Urinary bladder (tissue), 4 donors: Measurements from ENCODE around the gene CAPN12. TPM values are rescaled to one million over a fixed set of nuclear protein-coding genes. Genes with fewer than 3 reads are reported as not detected.

Source experiments
- DNase-seq: peaks from one replicate; pipeline ENCODE4 v3.0.0-alpha.2; 2015; ENCODE audit errors: extremely low spot score
- H3K27ac ChIP-seq: one replicate; pipeline ENCODE4 v1.5.1; 2013; ENCODE audit warnings: low read depth, mild to moderate bottlenecking, moderate library complexity
- H3K36me3 ChIP-seq: one replicate; pipeline ENCODE4 v1.6.1; 2013; ENCODE audit warnings: mild to moderate bottlenecking, moderate library complexity; ENCODE audit not compliant: insufficient read depth
- H3K4me1 ChIP-seq: one replicate; pipeline ENCODE4 v1.6.1; 2013; ENCODE audit warnings: mild to moderate bottlenecking, moderate library complexity; ENCODE audit not compliant: insufficient read depth
- H3K4me3 ChIP-seq: one replicate; pipeline ENCODE4 v1.5.1; 2013; ENCODE audit warnings: low read depth, low read length
- WGBS: extraction: QIAGEN DNeasy Blood & Tissue Kit; methylation state at CpG from one replicate; pipeline ENCODE4 v1.1.7; 2013; 5-methylcytosine and 5-hydroxymethylcytosine counted together
- polyA plus RNA-seq: library from polyadenylated mRNA; stranded (reverse); fragments of 200-250 nt; gene quantifications from one replicate; pipeline ENCODE4 v1.2.3, GENCODE V29; 2013
- total RNA-seq: library from RNA; depleted of rRNA; stranded (reverse); fragments of >200 nt; gene quantifications from one replicate; pipeline ENCODE4 v1.2.3, GENCODE V29; 2014
- donor health status: healthy with polysubstance abuse.
- donor health status: healthy.

CAPN12 gene
- total and polyA plus RNA-seq, 2 donors = 1.4 to 3.2 TPM

GRCh38 chr19:38730731-38731589 lies 13.3 kb downstream of the CAPN12 start:
- DNase-seq = no peak
- 91% methylated on average over 19 of the region's 19 CpGs for WGBS
- peaks cover 9% of the 10 kb centered on the region for H3K36me3 ChIP-seq
- H3K4me1 ChIP-seq = no peaks in the 10 kb centered on the region
- H3K27ac ChIP-seq = no peak overlapping the region
- no peak overlapping the region for H3K4me3 ChIP-seq

- Histone ChIP-seq H3K4me1 (no peaks in the 10 kb centered on the region), H3K36me3 (peaks cover 9% of the 10 kb centered on the region), H3K27ac (no peak overlapping the region), H3K4me3 (no peak overlapping the region)
- 88% methylated on average over 7 of the region's 7 CpGs for WGBS
- DNase-seq = no peak
These were observed 13.9 kb downstream of the CAPN12 start for GRCh38 chr19:38730470-38730730.

DNA sequence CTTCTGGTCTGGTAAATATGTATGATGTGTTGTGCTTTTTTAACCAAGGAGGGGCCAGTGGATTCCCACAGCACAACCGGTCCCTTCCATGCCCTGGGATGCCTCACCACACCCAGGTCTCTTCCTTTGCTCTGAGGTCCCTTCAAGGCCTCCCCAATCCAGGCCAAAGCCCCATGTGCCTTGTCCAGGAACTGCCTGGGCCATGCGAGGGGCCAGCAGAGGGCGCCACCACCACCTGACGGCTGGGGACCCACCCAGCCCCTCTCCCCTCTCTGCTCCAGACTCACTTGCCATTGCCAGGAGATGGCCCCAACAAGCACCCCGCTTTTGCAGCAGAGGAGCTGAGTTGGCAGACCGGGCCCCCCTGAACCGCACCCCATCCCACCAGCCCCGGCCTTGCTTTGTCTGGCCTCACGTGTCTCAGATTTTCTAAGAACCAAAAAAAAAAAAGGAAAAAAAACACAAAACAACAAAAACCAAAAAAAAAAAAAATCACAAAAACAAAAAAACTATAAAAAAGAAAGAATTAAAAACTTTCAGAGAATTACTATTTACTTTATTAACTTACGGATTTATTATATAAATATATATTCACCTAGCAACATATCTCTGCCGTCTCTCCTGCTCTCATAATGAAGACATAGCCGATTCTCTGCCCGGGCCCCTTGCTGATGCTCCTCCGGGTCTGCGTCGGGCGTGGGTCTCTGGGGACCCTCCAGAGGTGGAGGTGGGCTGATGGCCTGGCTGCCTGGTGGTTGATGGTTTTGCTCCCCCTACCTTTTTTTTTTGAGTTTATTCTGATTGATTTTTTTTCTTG lies 14.4 kb downstream of the CAPN12 start:
- Histone ChIP-seq H3K27ac (no peak overlapping the region), H3K4me1 (no peaks in the 10 kb centered on the region), H3K4me3 (no peak overlapping the region), H3K36me3 (peaks cover 9% of the 10 kb centered on the region)
- WGBS = 71% methylated on average over 17 of the region's 17 CpGs
- no peak for DNase-seq

GRCh38 chr19:38728752-38729541 lies 15.3 kb downstream of the CAPN12 start:
- no peaks in the 10 kb centered on the region for H3K4me1 ChIP-seq
- peaks cover 9% of the 10 kb centered on the region for H3K36me3 ChIP-seq
- no peak overlapping the region for H3K27ac ChIP-seq
- DNase-seq = no peak
- H3K4me3 ChIP-seq = no peak overlapping the region
- 83% methylated on average over 37 of the region's 37 CpGs for WGBS

DNA sequence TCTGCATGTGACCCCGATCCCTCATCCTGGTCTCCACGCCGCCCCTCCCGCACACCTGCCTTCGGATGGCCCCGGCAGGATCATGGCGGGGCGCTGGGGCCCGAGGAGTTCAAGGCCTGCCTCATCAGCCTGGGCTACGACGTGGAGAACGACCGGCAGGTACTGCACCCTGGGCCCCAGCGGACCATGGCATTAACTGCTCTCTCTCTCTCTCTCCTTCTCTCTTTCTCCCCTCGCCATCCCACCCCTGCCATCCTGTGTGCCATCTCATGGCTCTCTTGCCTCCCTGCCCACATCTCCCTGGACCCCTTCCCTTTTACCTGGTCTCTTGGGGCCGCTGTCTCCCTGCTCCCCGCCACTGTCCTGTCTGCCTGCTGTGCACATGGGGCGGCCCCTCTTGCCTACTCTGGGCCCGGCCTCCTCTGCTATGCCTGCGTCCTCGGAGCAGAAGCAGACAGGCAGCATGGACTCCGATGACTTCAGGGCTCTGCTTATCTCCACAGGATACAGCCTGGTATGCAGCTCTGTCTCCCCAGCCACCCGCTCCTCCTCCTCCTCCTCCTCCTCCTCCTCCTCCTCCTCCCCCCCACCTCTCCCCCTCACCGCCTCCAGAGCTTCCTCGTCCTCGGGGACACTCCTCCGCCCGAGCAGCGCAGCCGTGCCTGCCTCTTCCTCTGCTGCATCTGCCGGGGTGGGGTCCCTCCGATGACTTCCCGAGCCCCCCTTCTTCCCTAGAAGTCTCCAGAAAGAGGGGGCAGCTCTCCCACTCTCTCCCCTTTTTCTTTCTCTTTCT lies 16.2 kb downstream of the CAPN12 start:
- H3K4me3 ChIP-seq = no peak overlapping the region
- no peak overlapping the region for H3K27ac ChIP-seq
- DNase-seq = no peak
- H3K36me3 ChIP-seq = peaks cover 9% of the 10 kb centered on the region
- no peaks in the 10 kb centered on the region for H3K4me1 ChIP-seq
- WGBS = 62% methylated on average over 33 of the region's 33 CpGs

- no peak for DNase-seq
- 83% methylated on average over 17 of the region's 17 CpGs for WGBS
- H3K4me3 ChIP-seq = no peak overlapping the region
- H3K27ac ChIP-seq = no peak overlapping the region
- no peaks in the 10 kb centered on the region for H3K4me1 ChIP-seq
- H3K36me3 ChIP-seq = peaks cover 9% of the 10 kb centered on the region
These were observed 16.9 kb downstream of the CAPN12 start for GRCh38 chr19:38727306-38727867.

DNA sequence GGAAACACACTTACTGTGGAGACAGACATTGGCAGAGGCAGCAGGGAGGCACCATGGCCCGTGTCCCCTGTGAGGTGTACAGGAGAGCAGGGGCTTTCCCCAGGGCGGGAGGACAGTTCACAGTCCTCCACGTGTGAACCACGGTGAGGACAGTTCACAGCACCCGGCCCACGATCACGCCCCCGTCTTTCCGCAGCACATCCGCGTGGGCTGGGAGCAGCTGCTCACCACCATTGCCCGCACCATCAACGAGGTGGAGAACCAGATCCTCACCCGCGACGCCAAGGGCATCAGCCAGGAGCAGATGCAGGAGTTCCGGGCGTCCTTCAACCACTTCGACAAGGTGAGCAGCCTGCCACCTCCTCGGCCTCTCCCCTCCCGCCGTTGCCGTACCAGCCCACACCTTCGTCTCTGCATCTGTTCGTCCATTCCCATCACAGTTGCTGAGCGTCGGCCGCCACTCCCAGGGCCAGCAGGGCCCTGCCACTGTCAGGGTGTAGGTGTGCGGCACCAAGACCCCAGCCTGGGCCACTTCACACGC lies 17.4 kb downstream of the CAPN12 start:
- Histone ChIP-seq H3K4me1 (no peaks in the 10 kb centered on the region), H3K4me3 (no peak overlapping the region), H3K27ac (no peak overlapping the region), H3K36me3 (peaks cover 9% of the 10 kb centered on the region)
- WGBS = 83% methylated on average over 30 of the region's 30 CpGs
- no peak for DNase-seq

DNA sequence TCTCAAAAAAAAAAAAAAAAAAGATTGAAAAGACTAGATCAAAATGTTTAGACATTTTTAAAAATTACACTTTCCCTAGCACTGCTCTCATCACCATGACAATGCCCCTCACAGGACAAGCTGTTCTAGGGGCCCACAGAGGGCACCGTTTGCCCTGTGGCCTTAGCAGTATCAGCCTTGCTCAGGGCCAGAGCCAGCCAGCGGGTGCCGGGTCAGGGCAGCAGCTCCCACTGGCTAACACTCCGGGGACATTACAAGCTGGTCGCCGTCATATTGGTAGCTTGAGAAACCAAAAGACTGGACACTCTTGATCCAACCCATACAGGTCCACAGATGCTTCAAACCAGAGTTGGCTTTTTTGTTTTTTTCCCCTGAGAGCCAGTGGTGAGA lies 18.0 kb downstream of the CAPN12 start:
- no peak for DNase-seq
- 85% methylated on average over 6 of the region's 6 CpGs for WGBS
- Histone ChIP-seq H3K4me3 (no peak overlapping the region), H3K4me1 (no peaks in the 10 kb centered on the region), H3K27ac (no peak overlapping the region), H3K36me3 (peaks cover 9% of the 10 kb centered on the region)

DNA sequence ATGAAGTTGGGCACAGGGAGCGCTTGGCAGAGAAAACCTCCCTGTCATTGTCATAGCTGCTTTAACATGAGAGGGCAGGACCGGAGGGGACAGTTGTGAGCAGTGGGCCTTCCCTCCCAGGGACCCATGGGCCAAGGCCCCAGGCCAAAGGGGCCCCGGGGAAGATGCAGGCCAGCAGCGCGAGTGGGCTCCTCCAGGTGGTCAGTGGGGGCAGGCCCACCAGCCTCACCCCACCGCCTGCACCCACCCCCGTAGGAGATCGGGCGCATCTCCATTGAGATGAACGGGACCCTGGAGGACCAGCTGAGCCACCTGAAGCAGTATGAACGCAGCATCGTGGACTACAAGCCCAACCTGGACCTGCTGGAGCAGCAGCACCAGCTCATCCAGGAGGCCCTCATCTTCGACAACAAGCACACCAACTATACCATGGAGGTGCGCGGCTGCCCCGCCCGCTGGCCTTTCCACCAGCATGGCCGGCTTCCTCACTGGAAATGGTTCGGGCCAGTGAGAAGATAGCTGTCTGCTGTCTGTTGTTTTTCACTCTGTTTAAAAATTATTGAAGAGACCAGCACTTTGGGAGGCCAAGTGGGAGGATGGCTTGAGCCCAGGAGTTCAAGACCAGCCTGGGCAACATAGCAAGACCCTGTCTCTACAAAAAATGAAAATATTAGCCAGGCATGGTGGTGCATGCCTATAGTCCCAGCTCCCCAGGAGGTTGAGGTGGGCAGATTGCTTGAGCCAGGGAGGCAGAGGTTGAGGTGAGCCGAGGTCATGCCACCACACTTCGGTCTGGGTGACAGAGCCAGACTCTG lies 18.6 kb downstream of the CAPN12 start:
- H3K4me1 ChIP-seq = no peaks in the 10 kb centered on the region
- peaks cover 9% of the 10 kb centered on the region for H3K36me3 ChIP-seq
- H3K27ac ChIP-seq = no peak overlapping the region
- H3K4me3 ChIP-seq = no peak overlapping the region
- WGBS = 90% methylated on average over 21 of the region's 21 CpGs
- no peak for DNase-seq

GRCh38 chr19:38723990-38724854 lies 20.1 kb downstream of the CAPN12 start:
- no peak for DNase-seq
- Histone ChIP-seq H3K4me1 (no peaks in the 10 kb centered on the region), H3K27ac (no peak overlapping the region), H3K4me3 (no peak overlapping the region), H3K36me3 (peaks cover 9% of the 10 kb centered on the region)
- WGBS = 91% methylated on average over 42 of the region's 42 CpGs

DNA sequence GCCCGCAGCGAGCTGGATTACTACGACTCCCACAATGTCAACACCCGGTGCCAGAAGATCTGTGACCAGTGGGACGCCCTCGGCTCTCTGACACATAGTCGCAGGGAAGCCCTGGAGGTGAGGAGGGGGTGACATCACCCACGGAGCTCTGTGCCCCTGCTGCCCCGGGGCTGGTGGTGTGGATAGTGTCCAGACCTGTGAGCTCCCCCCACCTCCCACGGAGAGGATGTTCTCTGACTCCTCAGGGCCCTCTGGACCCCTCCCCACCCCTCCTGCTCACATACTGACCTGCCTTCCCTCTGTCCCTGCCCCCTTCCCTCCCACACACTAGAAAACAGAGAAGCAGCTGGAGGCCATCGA lies 20.7 kb downstream of the CAPN12 start:
- H3K27ac ChIP-seq = no peak overlapping the region
- DNase-seq = no peak
- no peak overlapping the region for H3K4me3 ChIP-seq
- peaks cover 9% of the 10 kb centered on the region for H3K36me3 ChIP-seq
- H3K4me1 ChIP-seq = no peaks in the 10 kb centered on the region
- 69% methylated on average over 11 of the region's 11 CpGs for WGBS
